ENCODE data around the gene ANKRD33B. TPM values are rescaled to one million over a fixed set of nuclear protein-coding genes. Genes with fewer than 3 reads are reported as not detected.

ANKRD33B gene
- total RNA-seq, 1 experiment from 2014 or later = 10.9 TPM

DNA sequence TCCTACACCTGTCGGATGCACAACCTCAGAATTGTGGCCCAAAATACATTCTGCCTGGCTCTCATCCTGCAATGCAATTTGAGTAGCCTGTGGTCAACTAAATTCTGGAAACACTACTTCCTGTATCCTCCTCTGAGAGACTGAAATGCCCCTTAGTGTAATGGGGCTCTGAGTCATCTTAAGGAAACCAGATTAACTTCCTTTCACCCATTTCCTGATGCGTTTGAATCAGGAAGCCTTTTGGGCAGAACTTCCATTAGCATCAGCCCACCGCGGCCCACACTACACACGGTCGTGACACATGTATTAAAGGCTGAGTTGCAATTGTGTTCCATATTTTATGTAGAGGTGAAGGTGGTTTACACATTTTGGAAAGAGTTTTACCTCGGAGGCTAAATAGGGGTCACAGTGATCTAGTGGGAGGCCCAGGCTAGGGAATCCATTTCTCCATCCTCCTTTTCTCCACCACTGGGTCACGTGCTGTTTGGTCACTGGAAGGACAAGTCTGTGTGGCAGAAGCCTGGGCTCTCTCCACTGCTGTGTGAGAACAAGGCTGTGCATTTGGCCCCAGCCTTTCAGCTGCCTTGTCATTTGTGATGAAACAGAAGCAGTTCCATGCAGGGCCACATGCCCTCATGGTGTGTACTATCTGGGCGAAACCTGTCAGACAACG lies 141.2 kb downstream of the ANKRD33B start:
- Histone ChIP-seq H2AFZ (ENCODE audit: low read depth, low read length, poor library complexity, severe bottlenecking) (no peak overlapping the region), H3K27me3 (ENCODE audit: insufficient read depth, low read length) (no peaks in the 10 kb centered on the region), H3K36me3 (ENCODE audit: control insufficient read depth in 1 of 2, insufficient read depth in 2 of 2, low read length in 2 of 2) (no peaks in the 10 kb centered on the region), H3K4me1 (ENCODE audit: control insufficient read depth in 1 of 2, insufficient read depth in 2 of 2, low read length in 2 of 2) (peaks cover 64 to 79% of the 10 kb centered on the region in 2 experiments), H3K79me2 (ENCODE audit: insufficient read depth, low read length) (peaks cover 4% of the 10 kb centered on the region; the same call in 1 of the 2 replicates), H3K9ac (ENCODE audit: low read length) (peak overlapping the region; percentile 54), H3K27ac (ENCODE audit: low read depth, low read length) (peak overlapping the region; percentile 70), H3K4me2 (ENCODE audit: low read length) (peak overlapping the region; percentile 59), H3K9me2 (ENCODE audit: insufficient read depth) (no peaks in the 10 kb centered on the region), H3K4me3 (replicated peaks in 1 of 2; ENCODE audit: low read depth in 1 of 2, low read length in 2 of 2) (peak overlapping the region in 1 of 2 experiments; percentile 24; a peak in 2 of 4 replicates), H4K20me1 (ENCODE audit: insufficient read depth) (no peaks in the 10 kb centered on the region), H3K9me3 (ENCODE audit: control insufficient read depth in 1 of 2, insufficient read depth in 1 of 2, low read depth in 1 of 2, low read length in 2 of 2) (no peaks in the 10 kb centered on the region)
- intact Hi-C loops (cut with micrococcal nuclease) = loop anchor here (5.0 kb wide), 2 partner anchors 57 to 72 kb away; partner anchors contain the start of gene DAP
- no TSS peak for BruUV-seq (replicated peaks)
- TF ChIP-seq POLR2AphosphoS5 (IDR thresholded peaks at IDR 0.05; ENCODE audit: low read depth, low read length) (0 out of 2 replicates have a peak, but pooled peaks have one; percentile 33), SP1 (IDR thresholded peaks at IDR 0.05; ENCODE audit: low read depth) (peak; percentile 64), FOSL1 (IDR thresholded peaks at IDR 0.05; ENCODE audit: low read depth) (peak; percentile 69), JUND (IDR thresholded peaks at IDR 0.05) (peak; percentile 61), CEBPB (IDR thresholded peaks at IDR 0.05; ENCODE audit: low read depth) (no peak), ELF1 (IDR thresholded peaks at IDR 0.05; ENCODE audit: borderline replicate concordance, low read depth) (peak; percentile 49; the same call in 1 of the 2 replicates), YY1 (IDR thresholded peaks at IDR 0.05; ENCODE audit: extremely low read depth, insufficient replicate concordance, low read depth, low read length) (no peak)
- TF ChIP-seq, protein P1, sequence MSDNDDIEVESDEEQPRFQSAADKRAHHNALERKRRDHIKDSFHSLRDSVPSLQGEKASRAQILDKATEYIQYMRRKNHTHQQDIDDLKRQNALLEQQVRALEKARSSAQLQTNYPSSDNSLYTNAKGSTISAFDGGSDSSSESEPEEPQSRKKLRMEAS (IDR thresholded peaks at IDR 0.05) = peak; percentile 31; the same call in 1 of the 2 replicates
- TF ChIP-seq, protein P2, sequence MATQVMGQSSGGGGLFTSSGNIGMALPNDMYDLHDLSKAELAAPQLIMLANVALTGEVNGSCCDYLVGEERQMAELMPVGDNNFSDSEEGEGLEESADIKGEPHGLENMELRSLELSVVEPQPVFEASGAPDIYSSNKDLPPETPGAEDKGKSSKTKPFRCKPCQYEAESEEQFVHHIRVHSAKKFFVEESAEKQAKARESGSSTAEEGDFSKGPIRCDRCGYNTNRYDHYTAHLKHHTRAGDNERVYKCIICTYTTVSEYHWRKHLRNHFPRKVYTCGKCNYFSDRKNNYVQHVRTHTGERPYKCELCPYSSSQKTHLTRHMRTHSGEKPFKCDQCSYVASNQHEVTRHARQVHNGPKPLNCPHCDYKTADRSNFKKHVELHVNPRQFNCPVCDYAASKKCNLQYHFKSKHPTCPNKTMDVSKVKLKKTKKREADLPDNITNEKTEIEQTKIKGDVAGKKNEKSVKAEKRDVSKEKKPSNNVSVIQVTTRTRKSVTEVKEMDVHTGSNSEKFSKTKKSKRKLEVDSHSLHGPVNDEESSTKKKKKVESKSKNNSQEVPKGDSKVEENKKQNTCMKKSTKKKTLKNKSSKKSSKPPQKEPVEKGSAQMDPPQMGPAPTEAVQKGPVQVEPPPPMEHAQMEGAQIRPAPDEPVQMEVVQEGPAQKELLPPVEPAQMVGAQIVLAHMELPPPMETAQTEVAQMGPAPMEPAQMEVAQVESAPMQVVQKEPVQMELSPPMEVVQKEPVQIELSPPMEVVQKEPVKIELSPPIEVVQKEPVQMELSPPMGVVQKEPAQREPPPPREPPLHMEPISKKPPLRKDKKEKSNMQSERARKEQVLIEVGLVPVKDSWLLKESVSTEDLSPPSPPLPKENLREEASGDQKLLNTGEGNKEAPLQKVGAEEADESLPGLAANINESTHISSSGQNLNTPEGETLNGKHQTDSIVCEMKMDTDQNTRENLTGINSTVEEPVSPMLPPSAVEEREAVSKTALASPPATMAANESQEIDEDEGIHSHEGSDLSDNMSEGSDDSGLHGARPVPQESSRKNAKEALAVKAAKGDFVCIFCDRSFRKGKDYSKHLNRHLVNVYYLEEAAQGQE (IDR thresholded peaks at IDR 0.05; ENCODE audit: low read depth) = no peak
- POLR2A ChIA-PET = no interaction called here
- CTCF ChIA-PET = interaction anchor here (5.3 kb wide), 1 partner anchor 20 kb away, joined by 37 read pairs; no protein-coding TSS in a partner anchor
- ATAC-seq (peak; percentile 26), DNase-seq (ENCODE audit: low read depth, low spot score) (peak; percentile 70)
- RAD21 ChIA-PET (ENCODE audit: low non-redundant PET in 1 of 2, low total read pairs in 2 of 2, uncharacterized antibody in 2 of 2, unreplicated experiment in 2 of 2) = no interaction called here

Data from HCT116 (cell line).